Adrenal gland (tissue), 12 donors: ENCODE data around the gene PRAF2. TPM values are rescaled to one million over a fixed set of nuclear protein-coding genes. Genes with fewer than 3 reads are reported as not detected.

Source experiments
- DNase-seq, 7 donors: peaks; one replicate each; pipeline ENCODE4 v3.0.0-alpha.2; 2019 to 2020
- H3K27ac ChIP-seq, 5 donors: fragments of 200-600 bp; sonication (generic) in 4 of 5; 1 replicate in 3 of 5; 2 replicates in 2 of 5; pipeline versions ENCODE4 v1.5.1 to v1.8.0; 2016 to 2020; ENCODE audit warnings: mild to moderate bottlenecking in 1 of 5
- H3K27me3 ChIP-seq: fragments of 200-600 bp; 2 replicates; pipeline ENCODE4 v1.8.0; 2021
- H3K36me3 ChIP-seq, 2 donors: fragments of 200-600 bp; replicated peaks in 1 of 2; 1 replicate in 1 of 2; 2 replicates in 1 of 2; pipeline versions ENCODE4 v1.5.1 to v1.8.0; 2018 to 2022
- H3K4me1 ChIP-seq, 2 donors: fragments of 200-600 bp; replicated peaks in 1 of 2; 1 replicate in 1 of 2; 2 replicates in 1 of 2; pipeline versions ENCODE4 v1.5.1 to v1.8.0; 2018 to 2021
- H3K4me3 ChIP-seq, 4 donors: fragments of 200-600 bp; sonication (generic) in 3 of 4; one replicate each; pipeline ENCODE4 v1.5.1; 2016 to 2018
- H3K9me3 ChIP-seq, 3 donors: fragments of 200-600 bp; sonication (generic) in 1 of 3; replicated peaks in 1 of 3; 1 replicate in 2 of 3; 2 replicates in 1 of 3; pipeline versions ENCODE4 v1.5.1 to v1.8.0; 2016 to 2021
- CTCF ChIP-seq, 6 experiments: fragments of 450-650 bp in 4 of 6; fragments of 200-600 bp in 2 of 6; sonication (generic) in 1 of 6; IDR thresholded peaks; 1 replicate in 5 of 6; 2 replicates in 1 of 6; pipeline versions ENCODE4 v1.5.1 to v1.8.0; 2016 to 2021; ENCODE audit warnings: antibody characterized with exemption in 6 of 6, mild to moderate bottlenecking in 2 of 6, moderate library complexity in 1 of 6
- POLR2A ChIP-seq, 2 donors: fragments of 450-650 bp; IDR thresholded peaks; one replicate each; pipeline ENCODE4 v1.6.1; 2017; ENCODE audit warnings: antibody characterized with exemption in 2 of 2, mild to moderate bottlenecking in 2 of 2, moderate library complexity in 1 of 2
- WGBS, 4 donors: extraction: QIAGEN DNeasy Blood & Tissue Kit in 2 of 4; methylation state at CpG; one replicate each; pipeline versions ENCODE4 v1.1.5 to v1.1.7; 2013 to 2017; 5-methylcytosine and 5-hydroxymethylcytosine counted together
- intact Hi-C, 2 donors: fragments of 100-400 bp; cut with DNase I; formaldehyde crosslinking; loops; one replicate each; pipeline versions ENCODE4 v1.14.1 to v1.15.0; 2022 to 2023
- polyA plus RNA-seq, 3 donors: library from polyadenylated mRNA; stranded (reverse); fragments of 200-250 nt in 2 of 3; fragments of 350-450 nt in 1 of 3; fragmentation: Illumina TruSeq in 1 of 3; extraction: RNeasy Lipid Tissue Mini Kit (QIAGEN cat#74804) in 1 of 3; gene quantifications; one replicate each; pipeline ENCODE4 v1.2.3, GENCODE V29; 2013 to 2014
- total RNA-seq, 9 donors: library from RNA; depleted of rRNA in 4 of 9; stranded (reverse); fragments of >200 nt in 4 of 9; fragments of 120-200 nt in 1 of 9; fragmentation: NEBNext Ultra II Directional in 1 of 9; extraction: Animal tissue kit (Norgen Biotek cat#: 25700) in 1 of 9; gene quantifications; one replicate each; pipeline versions ENCODE4 v1.1.0 to v1.2.4, GENCODE V29; 2013 to 2023
- donor health status: healthy with polysubstance abuse.
- donor health status: Bipolar disorder and iron deficiency.
- donor health status: DM: yes; HTN: yes; CAD: no.
- donor health status: DM: no; HTN: no; CAD: no.
- donor health status: DM: no; HTN: no; CAD: no.
- donor health status: DM: yes; HTN: yes; CAD: no.

The PRAF2 gene
- total and polyA plus RNA-seq, 12 donors = 9.7 to 100 (median 37.3) TPM

GRCh38 chrX:49102190-49102589, 28.4 kb upstream of the PRAF2 start:
- no peaks in the 10 kb centered on the region for H3K27me3 ChIP-seq
- H3K4me3 ChIP-seq = no peak overlapping the region
- DNase-seq = peak in 3 of 7 donors; percentile 40 to 61 (median 43)
- TF ChIP-seq CTCF (IDR thresholded peaks at IDR 0.05) (no peak), POLR2A (IDR thresholded peaks at IDR 0.05) (no peak)
- WGBS, 4 donors = 37 to 62% (median 57%) methylated on average over 3 to 9 of the region's 9 CpGs
- intact Hi-C loops = no loop called here
- no peaks in the 10 kb centered on the region for H3K36me3 ChIP-seq
- no peaks in the 10 kb centered on the region for H3K9me3 ChIP-seq
- H3K4me1 ChIP-seq = no peaks in the 10 kb centered on the region
- H3K27ac ChIP-seq = peak overlapping the region in 1 of 5 donors; percentile 91

- Histone ChIP-seq H3K9me3 (no peaks in the 10 kb centered on the region), H3K4me1 (no peaks in the 10 kb centered on the region), H3K36me3 (no peaks in the 10 kb centered on the region), H3K4me3 (peak overlapping the region in 1 of 4 donors; percentile 62), H3K27ac (peak overlapping the region in 4 of 5 donors; percentile 51 to 91 (median 57)), H3K27me3 (no peaks in the 10 kb centered on the region)
- intact Hi-C loops = no loop called here
- no peak for DNase-seq
- no peak for TF ChIP-seq POLR2A (IDR thresholded peaks at IDR 0.05)
- 4 to 62% (median 25%) methylated on average over 5 to 9 of the region's 9 CpGs for WGBS, 4 donors
These were observed 27.8 kb upstream of the PRAF2 start for GRCh38 chrX:49101629-49101984.

GRCh38 chrX:49100704-49101628, 27.2 kb upstream of the PRAF2 start:
- no peaks in the 10 kb centered on the region for H3K9me3 ChIP-seq
- no peaks in the 10 kb centered on the region for H3K36me3 ChIP-seq
- intact Hi-C loops = no loop called here
- no peaks in the 10 kb centered on the region for H3K27me3 ChIP-seq
- H3K27ac ChIP-seq = peak overlapping the region; percentile 9 to 91 (median 70)
- H3K4me3 ChIP-seq = peak overlapping the region in 3 of 4 donors; percentile 2 to 62 (median 34)
- no peaks in the 10 kb centered on the region for H3K4me1 ChIP-seq
- peak; percentile 87 to 97 (median 92) for DNase-seq
- 0 to 52% (median 19%) methylated on average over 11 to 74 of the region's 74 CpGs for WGBS, 4 donors
- peak in 1 of 2 donors; percentile 81 for TF ChIP-seq POLR2A (IDR thresholded peaks at IDR 0.05)
- no peak for TF ChIP-seq CTCF (IDR thresholded peaks at IDR 0.05)

- H3K4me1 ChIP-seq = no peaks in the 10 kb centered on the region
- intact Hi-C loops = no loop called here
- H3K36me3 ChIP-seq = no peaks in the 10 kb centered on the region
- H3K9me3 ChIP-seq = no peaks in the 10 kb centered on the region
- H3K27ac ChIP-seq = no peak overlapping the region
- DNase-seq = no peak
- no peak overlapping the region for H3K4me3 ChIP-seq
- WGBS, 4 donors = 92 to 100% (median 96%) methylated on average over 4 of the region's 4 CpGs
- TF ChIP-seq POLR2A (IDR thresholded peaks at IDR 0.05) (no peak), CTCF (IDR thresholded peaks at IDR 0.05) (no peak)
- H3K27me3 ChIP-seq = no peaks in the 10 kb centered on the region
These were observed 22.6 kb upstream of the PRAF2 start for GRCh38 chrX:49096419-49096818.
